Measurements from ENCODE around the gene MICAL2. TPM values are rescaled to one million over a fixed set of nuclear protein-coding genes. Genes with fewer than 3 reads are reported as not detected.

Gene MICAL2
- total and polyA plus RNA-seq, 2 of the 8 experiments (the other 6 are each of a cell fraction or from before 2014, with no cell fraction given): 1.3 to 4.1 TPM

DNA sequence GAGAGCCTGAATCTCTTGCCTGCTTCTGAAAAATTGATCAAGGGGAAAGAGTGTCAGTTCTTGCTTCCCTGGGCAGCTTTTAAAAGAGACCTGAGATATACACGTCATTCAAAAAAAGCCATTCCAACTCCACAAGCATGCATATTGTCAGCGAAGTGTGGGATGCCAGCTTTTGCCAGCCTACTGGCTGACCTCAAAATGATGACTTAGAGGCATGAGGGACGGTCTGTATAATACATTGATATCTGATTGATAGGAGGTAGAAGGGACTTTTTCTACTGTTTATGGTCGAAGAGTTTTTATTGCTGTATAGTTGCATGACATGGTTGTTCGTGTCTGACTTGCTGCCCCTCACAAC lies 126.3 kb downstream of the MICAL2 start:
- Histone ChIP-seq H3K27me3 (replicated peaks in 1 of 4; ENCODE audit: control insufficient read depth in 3 of 4, extremely low read depth in 1 of 4, insufficient read depth in 3 of 4, low read length in 3 of 4) (no peaks in the 10 kb centered on the region), H2BK12ac (ENCODE audit: low read depth, low read length) (no peak overlapping the region), H2BK5ac (ENCODE audit: low read depth, low read length) (no peak overlapping the region), H3K14ac (ENCODE audit: insufficient read length) (no peak overlapping the region), H3K4ac (replicated peaks; ENCODE audit: insufficient read length, low read depth, low read length) (no peak overlapping the region), H2BK15ac (ENCODE audit: low read length) (no peak overlapping the region), H2AFZ (ENCODE audit: low read length) (no peak overlapping the region), H3K4me3 (ENCODE audit: extremely low read depth in 1 of 4, insufficient read depth in 2 of 4, low read depth in 3 of 4, low read length in 4 of 4) (no peak overlapping the region), H3K4me1 (replicated peaks in 1 of 4; ENCODE audit: control insufficient read depth in 3 of 4, insufficient read depth in 4 of 4, low read length in 3 of 4) (peaks cover 0 to 2% (median 0%) of the 10 kb centered on the region in 4 experiments; a peak in 1 of 7 replicates), H3K23ac (ENCODE audit: insufficient read length) (no peak overlapping the region), H3K4me2 (ENCODE audit: insufficient read depth in 1 of 2, low read depth in 2 of 2, low read length in 2 of 2) (no peak overlapping the region), H3K56ac (replicated peaks; ENCODE audit: insufficient read length, low read depth, low read length) (no peak overlapping the region), H2BK20ac (ENCODE audit: low read length) (no peak overlapping the region), H3K9me3 (ENCODE audit: insufficient read depth in 2 of 2, low read depth in 1 of 2, low read length in 1 of 2) (no peaks in the 10 kb centered on the region), H3K27ac (ENCODE audit: low read depth, low read length) (no peak overlapping the region), H4K20me1 (replicated peaks in 1 of 2; ENCODE audit: control insufficient read depth in 1 of 2, insufficient read depth in 2 of 2, low read length in 2 of 2) (no peaks in the 10 kb centered on the region), H3K36me3 (ENCODE audit: control insufficient read depth in 2 of 4, insufficient read depth in 4 of 4, low read length in 3 of 4) (no peaks in the 10 kb centered on the region), H3K18ac (ENCODE audit: extremely low read depth, low read length) (no peak overlapping the region), H3K23me2 (ENCODE audit: low read depth, low read length) (no peaks in the 10 kb centered on the region), H3K79me1 (ENCODE audit: low read depth, low read length) (no peaks in the 10 kb centered on the region), H3K9ac (replicated peaks in 1 of 4; ENCODE audit: extremely low read depth in 1 of 4, low read depth in 3 of 4, low read length in 3 of 4) (no peak overlapping the region), H3K79me2 (ENCODE audit: control insufficient read depth in 1 of 2, insufficient read depth in 2 of 2, low read length in 2 of 2) (no peaks in the 10 kb centered on the region), H2BK120ac (replicated peaks; ENCODE audit: low read depth, low read length) (no peak overlapping the region), H4K8ac (ENCODE audit: extremely low read depth, insufficient read depth, low read length) (no peak overlapping the region), H4K5ac (ENCODE audit: insufficient read length, low read depth, low read length) (no peak overlapping the region), H4K91ac (replicated peaks; ENCODE audit: insufficient read length, low read length) (no peak overlapping the region), H2AK5ac (ENCODE audit: low read depth, low read length) (no peak overlapping the region)
- ChIA-PET CTCF (ENCODE audit: partially characterized antibody) (interaction anchor here (0.7 to 10.7 kb wide), 54 partner anchors 9 to 354 kb away, joined by 3 to 137 read pairs (median 6); partner anchors contain the start of gene MICAL2), POLR2A (ENCODE audit: partially characterized antibody) (no interaction called here)
- DNase-seq (ENCODE audit: low read depth in 1 of 2, low spot score in 2 of 2) (no peak), FAIRE-seq (no peak)
- WGBS, 2 experiments (ENCODE audit: extremely low coverage in 1 of 2, insufficient coverage in 1 of 2, insufficient read length in 1 of 2, insufficient replicate concordance in 2 of 2, low coverage in 1 of 2, low lambda C conversion rate in 2 of 2, missing lambda C conversion rate in 1 of 2): 57% methylated on average over 5 of the region's 5 CpGs; no CpG with 5 or more reads in 1 of the 2 experiments
- TF ChIP-seq RBBP5 (IDR thresholded peaks at IDR 0.05; ENCODE audit: borderline replicate concordance, low read depth, low read length): no peak
- TF ChIP-seq, protein P1, sequence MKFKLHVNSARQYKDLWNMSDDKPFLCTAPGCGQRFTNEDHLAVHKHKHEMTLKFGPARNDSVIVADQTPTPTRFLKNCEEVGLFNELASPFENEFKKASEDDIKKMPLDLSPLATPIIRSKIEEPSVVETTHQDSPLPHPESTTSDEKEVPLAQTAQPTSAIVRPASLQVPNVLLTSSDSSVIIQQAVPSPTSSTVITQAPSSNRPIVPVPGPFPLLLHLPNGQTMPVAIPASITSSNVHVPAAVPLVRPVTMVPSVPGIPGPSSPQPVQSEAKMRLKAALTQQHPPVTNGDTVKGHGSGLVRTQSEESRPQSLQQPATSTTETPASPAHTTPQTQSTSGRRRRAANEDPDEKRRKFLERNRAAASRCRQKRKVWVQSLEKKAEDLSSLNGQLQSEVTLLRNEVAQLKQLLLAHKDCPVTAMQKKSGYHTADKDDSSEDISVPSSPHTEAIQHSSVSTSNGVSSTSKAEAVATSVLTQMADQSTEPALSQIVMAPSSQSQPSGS (IDR thresholded peaks at IDR 0.05; ENCODE audit: low read length): no peak
- TF ChIP-seq, protein P2, sequence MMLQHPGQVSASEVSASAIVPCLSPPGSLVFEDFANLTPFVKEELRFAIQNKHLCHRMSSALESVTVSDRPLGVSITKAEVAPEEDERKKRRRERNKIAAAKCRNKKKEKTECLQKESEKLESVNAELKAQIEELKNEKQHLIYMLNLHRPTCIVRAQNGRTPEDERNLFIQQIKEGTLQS (IDR thresholded peaks at IDR 0.05; ENCODE audit: insufficient read depth, low read depth, low read length): no peak
- no peak for TF ChIP-seq KDM4A (IDR thresholded peaks at IDR 0.05; ENCODE audit: low read depth, low read length, severe bottlenecking)
- no peak for TF ChIP-seq JUND (IDR thresholded peaks at IDR 0.05; ENCODE audit: low read length)
- no peak for TF ChIP-seq EZH2 (IDR thresholded peaks at IDR 0.05; ENCODE audit: low read depth, low read length, severe bottlenecking)
- TF ChIP-seq RXRA (IDR thresholded peaks at IDR 0.05; ENCODE audit: insufficient read depth, low read depth, low read length): no peak
- TF ChIP-seq SIRT6 (IDR thresholded peaks at IDR 0.05; ENCODE audit: low read length): no peak
- no peak for TF ChIP-seq KDM1A (IDR thresholded peaks at IDR 0.05; ENCODE audit: borderline replicate concordance, low read length)
- TF ChIP-seq HDAC6 (IDR thresholded peaks at IDR 0.05; ENCODE audit: low read depth, low read length): no peak
- TF ChIP-seq TBP (IDR thresholded peaks at IDR 0.05; ENCODE audit: low read depth, low read length): no peak
- TF ChIP-seq POU5F1 (IDR thresholded peaks at IDR 0.05; ENCODE audit: low read depth, low read length): no peak

All from H1 (cell line).